IMR-90 (cell line): ENCODE results near the gene CYB561D1. TPM values are rescaled to one million over a fixed set of nuclear protein-coding genes. Genes with fewer than 3 reads are reported as not detected.

Experiments
- ATAC-seq: fragments of 200-7000 bp; cut with Tn5 transposase; 2 replicates; pipeline ENCODE4 v1.9.1; 2020; ENCODE audit warnings: low read depth, mild to moderate bottlenecking, moderate library complexity
- BruUV-seq: library from RNA; stranded (reverse); fragments of 400-500 nt; replicated peaks from 2 replicates; lab custom pipeline; 2021; lab: Mats Ljungman, UMichigan
- CTCF ChIA-PET: fragments of 300-600 bp; formaldehyde crosslinking; extraction: SDS; loops from one replicate; lab custom pipeline; 2021; ENCODE audit warnings: antibody characterized with exemption; lab: Yijun Ruan, JAX
- POLR2A ChIA-PET: fragments of 300-600 bp; sonication (Branson Sonifier 250); formaldehyde crosslinking; loops from one replicate; lab custom pipeline; 2022; ENCODE audit warnings: antibody characterized with exemption; ENCODE audit not compliant: unreplicated experiment; lab: Charles Lee
- DNase-seq: peaks from one replicate; pipeline ENCODE4 v3.0.0; 2013
- H2AFZ ChIP-seq: replicated peaks from 2 replicates; pipeline ENCODE3; 2013; ENCODE audit warnings: low read length, mild to moderate bottlenecking; ENCODE audit not compliant: poor library complexity
- H2AK5ac ChIP-seq: 2 replicates; pipeline ENCODE4 v1.6.1; 2013; ENCODE audit warnings: low read depth, low read length, inconsistent platforms
- H2AK9ac ChIP-seq: replicated peaks from 2 replicates; pipeline ENCODE3; 2013; ENCODE audit warnings: mild to moderate bottlenecking, low read depth, low read length, moderate library complexity; ENCODE audit not compliant: poor library complexity
- H2BK120ac ChIP-seq: 2 replicates; pipeline ENCODE4 v1.6.1; 2013; ENCODE audit warnings: low read depth, low read length, inconsistent platforms
- H2BK15ac ChIP-seq: 3 replicates; pipeline ENCODE4 v1.6.1; 2013; ENCODE audit warnings: low read depth, low read length, inconsistent platforms
- H2BK20ac ChIP-seq: 2 replicates; pipeline ENCODE4 v1.6.1; 2013; ENCODE audit warnings: low read depth, mild to moderate bottlenecking, inconsistent platforms, low read length, moderate library complexity
- H2BK5ac ChIP-seq: 2 replicates; pipeline ENCODE4 v1.6.1; 2013; ENCODE audit warnings: mild to moderate bottlenecking, low read depth, low read length, inconsistent platforms; ENCODE audit not compliant: poor library complexity, severe bottlenecking
- H3K14ac ChIP-seq: replicated peaks from 2 replicates; pipeline ENCODE4 v1.6.1; 2013; ENCODE audit warnings: low read depth, low read length, inconsistent platforms
- H3K18ac ChIP-seq: 2 replicates; pipeline ENCODE4 v1.6.1; 2013; ENCODE audit warnings: low read depth, low read length, control low read depth
- H3K23ac ChIP-seq: 2 replicates; pipeline ENCODE4 v1.6.1; 2013; ENCODE audit warnings: low read depth, low read length, inconsistent platforms
- H3K27ac ChIP-seq: 2 replicates; pipeline ENCODE4 v1.5.1; 2013; ENCODE audit warnings: mild to moderate bottlenecking, control low read depth, low read length; ENCODE audit not compliant: insufficient read depth
- H3K27me3 ChIP-seq: 2 replicates; pipeline ENCODE4 v1.6.1; 2013; ENCODE audit warnings: low read length; ENCODE audit not compliant: control insufficient read depth, insufficient read depth
- H3K36me3 ChIP-seq: 2 replicates; pipeline ENCODE4 v1.6.1; 2013; ENCODE audit warnings: low read length, mixed read lengths; ENCODE audit not compliant: control insufficient read depth, insufficient read depth
- H3K4ac ChIP-seq: 2 replicates; pipeline ENCODE4 v1.6.1; 2013; ENCODE audit warnings: low read depth, low read length, inconsistent platforms
- H3K4me1 ChIP-seq: 2 replicates; pipeline ENCODE4 v1.6.1; 2013; ENCODE audit warnings: low read length, mixed read lengths; ENCODE audit not compliant: control insufficient read depth, insufficient read depth
- H3K4me2 ChIP-seq: 2 replicates; pipeline ENCODE4 v1.6.1; 2013; ENCODE audit warnings: low read depth, mild to moderate bottlenecking, control low read depth, low read length, moderate library complexity
- H3K4me3 ChIP-seq: 2 replicates; pipeline ENCODE4 v1.5.1; 2013; ENCODE audit warnings: low read depth, mild to moderate bottlenecking, control low read depth, low read length, moderate library complexity; ENCODE audit not compliant: insufficient read depth
- H3K56ac ChIP-seq: 2 replicates; pipeline ENCODE4 v1.6.1; 2013; ENCODE audit warnings: low read length, inconsistent platforms; ENCODE audit not compliant: insufficient read depth; ENCODE audit errors: extremely low read depth
- H3K79me1 ChIP-seq, 2 experiments: 2 replicates each; pipeline ENCODE4 v1.6.1; 2013; ENCODE audit warnings: low read length in 2 of 2, inconsistent platforms in 1 of 2, low read depth in 1 of 2
- H3K9ac ChIP-seq: 2 replicates; pipeline ENCODE4 v1.6.1; 2013; ENCODE audit warnings: low read depth, low read length, control low read depth
- H3K9me1 ChIP-seq: 2 replicates; pipeline ENCODE4 v1.6.1; 2013; ENCODE audit warnings: low read length, inconsistent platforms; ENCODE audit not compliant: insufficient read depth
- H3K9me3 ChIP-seq: 2 replicates; pipeline ENCODE4 v1.6.1; 2013; ENCODE audit warnings: low read length; ENCODE audit not compliant: control insufficient read depth, insufficient read depth
- H4K20me1 ChIP-seq: 2 replicates; pipeline ENCODE4 v1.6.1; 2013; ENCODE audit warnings: low read length, inconsistent platforms; ENCODE audit not compliant: insufficient read depth
- H4K5ac ChIP-seq: 2 replicates; pipeline ENCODE4 v1.6.1; 2013; ENCODE audit warnings: mild to moderate bottlenecking, low read depth, low read length, control low read depth
- H4K8ac ChIP-seq, 2 experiments: 2 replicates each; pipeline ENCODE4 v1.6.1; 2013; ENCODE audit warnings: low read depth in 2 of 2, low read length in 2 of 2, control low read depth in 1 of 2, inconsistent platforms in 1 of 2
- H4K91ac ChIP-seq: 2 replicates; pipeline ENCODE4 v1.6.1; 2013; ENCODE audit warnings: low read depth, low read length, inconsistent platforms; ENCODE audit not compliant: insufficient read depth
- FOS ChIP-seq: fragments of 150-350 bp; IDR thresholded peaks from 2 replicates; pipeline ENCODE4 v1.6.1; 2016; ENCODE audit warnings: low read depth, low read length
- MAZ ChIP-seq: IDR thresholded peaks from 2 replicates; pipeline ENCODE4 v1.6.1; 2012; ENCODE audit warnings: low read depth, mild to moderate bottlenecking, low read length, improper control_type of control experiment, moderate library complexity, borderline replicate concordance
- WGBS, 2 experiments: methylation state at CpG; one replicate each; pipeline versions ENCODE4 v1.1.5 to v1.1.7; 2013; ENCODE audit warnings: missing lambda C conversion rate in 2 of 2; ENCODE audit not compliant: insufficient read length in 1 of 2; ENCODE audit errors: extremely low coverage in 2 of 2; 5-methylcytosine and 5-hydroxymethylcytosine counted together
- dilution Hi-C: fragments of 300-500 bp; cut with HindIII; formaldehyde crosslinking; loops from one replicate; pipeline ENCODE4 v1.14.3; 2018; ENCODE audit warnings: low sequenced_read_pairs; ENCODE audit not compliant: unreplicated experiment
- in situ Hi-C: fragments of 300-500 bp; cut with MboI; formaldehyde crosslinking; loops from 3 replicates; pipeline ENCODE4 v1.14.3; 2019; ENCODE audit warnings: low sequenced_read_pairs, inconsistent platforms, mixed read lengths
- intact Hi-C: fragments of 100-400 bp; cut with micrococcal nuclease; formaldehyde crosslinking; loops from 2 replicates; pipeline ENCODE4 v1.10.0; 2022
- polyA plus RNA-seq, 3 experiments: library from polyadenylated mRNA; depleted of rRNA; stranded (reverse); fragments of >200 nt; gene quantifications; 2 replicates each; pipeline ENCODE4 v1.2.3, GENCODE V29; 2012; ENCODE audit warnings: low replicate concordance in 1 of 3
- total RNA-seq: library from RNA; depleted of rRNA; stranded (reverse); fragments of >200 nt; gene quantifications from 2 replicates; pipeline ENCODE4 v1.2.3, GENCODE V29; 2012

The CYB561D1 gene
- total and polyA plus RNA-seq, 2 of the 4 experiments (the other 2 are of a cell fraction) = 5.7 to 8.1 TPM

DNA sequence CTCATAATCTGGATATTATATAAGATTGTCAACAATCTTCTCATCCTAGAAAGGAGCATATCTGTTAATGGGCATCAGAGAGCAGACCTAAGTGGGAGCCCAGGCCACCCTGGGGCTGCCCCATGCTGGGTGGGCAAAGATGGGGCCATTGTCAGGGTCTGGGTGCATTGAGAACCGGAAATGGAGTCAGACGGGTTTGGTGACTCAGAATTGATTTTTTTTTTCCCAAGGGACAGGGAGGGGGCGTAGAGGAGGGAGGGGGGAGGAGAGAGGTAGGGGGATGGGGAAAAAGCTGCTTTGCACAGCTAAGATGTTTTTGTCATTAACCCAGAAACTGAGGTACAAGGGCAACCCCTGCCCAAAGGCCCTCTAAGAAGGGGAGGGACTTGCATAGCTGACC is 8.9 kb upstream of the CYB561D1 start:
- no peaks in the 10 kb centered on the region for H4K20me1 ChIP-seq
- peak overlapping the region; percentile 43; the same call in 1 of the 2 replicates for H2BK20ac ChIP-seq
- in situ Hi-C loops = no loop called here
- DNase-seq (no peak), ATAC-seq (no peak)
- TF ChIP-seq FOS = no peak
- peak; percentile 60 for TF ChIP-seq MAZ
- no peaks in the 10 kb centered on the region for H3K9me3 ChIP-seq
- H4K8ac ChIP-seq = peak overlapping the region; percentile 93 to 94; a peak in 2 of 4 replicates
- peak overlapping the region; percentile 78; the same call in 1 of the 2 replicates for H2BK120ac ChIP-seq
- H3K4ac ChIP-seq = peak overlapping the region; percentile 90
- H3K4me2 ChIP-seq = peak overlapping the region; percentile 74; the same call in 1 of the 2 replicates
- no peak overlapping the region; the same call in 1 of the 2 replicates for H4K5ac ChIP-seq
- H2AFZ ChIP-seq = peak overlapping the region; percentile 97
- H2BK15ac ChIP-seq = no peak overlapping the region; the same call in 2 of the 3 replicates
- H2AK9ac ChIP-seq = peak overlapping the region; percentile 89
- peaks cover 8% of the 10 kb centered on the region for H3K9me1 ChIP-seq
- 0 out of 2 replicates have a peak overlapping the region, but pooled peaks have one; percentile 97 for H3K14ac ChIP-seq
- peak overlapping the region; percentile 71; the same call in 1 of the 2 replicates for H3K23ac ChIP-seq
- CTCF ChIA-PET = interaction anchor here (0.7 to 1.1 kb wide), 3 partner anchors 9 to 48 kb away, joined by 3 to 4 read pairs (median 3); partner anchors contain the start of gene CYB561D1
- intact Hi-C loops = no loop called here
- dilution Hi-C loops = no loop called here
- no peak overlapping the region for H3K18ac ChIP-seq
- 0 out of 2 replicates have a peak overlapping the region, but pooled peaks have one; percentile 9 for H4K91ac ChIP-seq
- H3K9ac ChIP-seq = peak overlapping the region; percentile 91
- peak overlapping the region; percentile 59; the same call in 1 of the 2 replicates for H3K4me3 ChIP-seq
- POLR2A ChIA-PET = no interaction called here
- H3K4me1 ChIP-seq = peaks cover 9% of the 10 kb centered on the region
- peaks cover 9 to 22% of the 10 kb centered on the region in 2 experiments; a peak in 3 of 4 replicates for H3K79me1 ChIP-seq
- H3K56ac ChIP-seq = no peak overlapping the region
- no peak overlapping the region for H3K27ac ChIP-seq
- H3K27me3 ChIP-seq = peaks cover 13% of the 10 kb centered on the region
- H2BK5ac ChIP-seq = peak overlapping the region; percentile 88
- no TSS peak for BruUV-seq
- H2AK5ac ChIP-seq = peak overlapping the region; percentile 43
- peaks cover 15% of the 10 kb centered on the region; the same call in 1 of the 2 replicates for H3K36me3 ChIP-seq
- no CpG with 5 or more reads among the region's 3 CpGs for WGBS, 2 experiments
